Measurements from ENCODE around the gene BRCA1.

- TF ChIP-seq CTCF (conservative IDR thresholded peaks at IDR 0.05 in 1 of 2, IDR thresholded peaks at IDR 0.05 in 1 of 2; ENCODE audit: low read depth in 1 of 2, low read length in 2 of 2) (no peak), EZH2 (IDR thresholded peaks at IDR 0.05; ENCODE audit: low read length, missing control alignments) (no peak)
Measured at GRCh38 chr17:43031666-43032065, 93.5 kb downstream of the BRCA1 start.

Data from fibroblast of lung (primary cell).